Neural progenitor cell (in vitro differentiated cells): ENCODE data around the gene LXN. TPM values are rescaled to one million over a fixed set of nuclear protein-coding genes. Genes with fewer than 3 reads are reported as not detected.
"Not testable (repeated sequence)": the region's sequence is repeated elsewhere in the genome, so short reads cannot be mapped to it uniquely, and the experiment has no call there.

Source experiments
- DNase-seq: peaks from one replicate; pipeline ENCODE4 v3.0.0-alpha.2; 2016; ENCODE audit warnings: low spot score
- H2AFZ ChIP-seq: fragments of 200-600 bp; sonication (generic); replicated peaks from 2 replicates; pipeline ENCODE4 v1.6.1; 2016; ENCODE audit warnings: antibody characterized with exemption
- H3F3A ChIP-seq: fragments of 200-600 bp; sonication (generic); 2 replicates; pipeline ENCODE4 v1.6.1; 2016; ENCODE audit warnings: antibody characterized with exemption, low read depth
- H3K27ac ChIP-seq: fragments of 200-600 bp; sonication (generic); 2 replicates; pipeline ENCODE4 v1.5.1; 2016; ENCODE audit warnings: mild to moderate bottlenecking
- H3K27me3 ChIP-seq: fragments of 200-600 bp; sonication (generic); 2 replicates; pipeline ENCODE4 v1.6.1; 2016; ENCODE audit warnings: mild to moderate bottlenecking, moderate library complexity
- H3K36me3 ChIP-seq: fragments of 200-600 bp; sonication (generic); 2 replicates; pipeline ENCODE4 v1.5.1; 2016
- H3K4me1 ChIP-seq: fragments of 200-600 bp; sonication (generic); 2 replicates; pipeline ENCODE4 v1.6.1; 2016; ENCODE audit warnings: mixed run types
- H3K4me2 ChIP-seq: fragments of 200-600 bp; sonication (generic); 2 replicates; pipeline ENCODE4 v1.6.1; 2016
- H3K4me3 ChIP-seq: fragments of 200-600 bp; sonication (generic); 2 replicates; pipeline ENCODE4 v1.5.1; 2016
- H3K79me2 ChIP-seq: fragments of 200-600 bp; sonication (generic); 2 replicates; pipeline ENCODE4 v1.6.1; 2016; ENCODE audit warnings: low read depth
- H3K9ac ChIP-seq: fragments of 200-600 bp; sonication (generic); 2 replicates; pipeline ENCODE4 v1.6.1; 2016
- H3K9me3 ChIP-seq: fragments of 200-600 bp; sonication (generic); 2 replicates; pipeline ENCODE4 v1.5.1; 2016; ENCODE audit warnings: low read depth
- H4K20me1 ChIP-seq: fragments of 200-600 bp; sonication (generic); 2 replicates; pipeline ENCODE4 v1.6.1; 2016; ENCODE audit warnings: low read depth
- H3K27ac Mint-ChIP-seq: 3 replicates; pipeline ENCODE4 v1.8.0; 2021; ENCODE audit warnings: mixed read lengths
- H3K27me3 Mint-ChIP-seq: 2 replicates; pipeline ENCODE4 v1.8.0; 2022; ENCODE audit warnings: low read depth, mild to moderate bottlenecking, inconsistent platforms, moderate library complexity, mixed read lengths; ENCODE audit not compliant: insufficient read depth
- H3K36me3 Mint-ChIP-seq: 3 replicates; pipeline ENCODE4 v1.8.0; 2021; ENCODE audit warnings: mixed read lengths
- H3K4me1 Mint-ChIP-seq: 3 replicates; pipeline ENCODE4 v1.8.0; 2021; ENCODE audit warnings: mixed read lengths
- H3K4me3 Mint-ChIP-seq: 3 replicates; pipeline ENCODE4 v1.8.0; 2021; ENCODE audit warnings: mild to moderate bottlenecking, moderate library complexity, mixed read lengths
- H3K9me3 Mint-ChIP-seq: 3 replicates; pipeline ENCODE4 v1.8.0; 2020; ENCODE audit warnings: mixed read lengths
- EZH2 ChIP-seq: fragments of 200-600 bp; sonication (generic); IDR thresholded peaks from 2 replicates; pipeline ENCODE4 v1.6.1; 2017; ENCODE audit warnings: antibody characterized with exemption, mild to moderate bottlenecking, moderate library complexity
- EZH2phosphoT487 ChIP-seq: fragments of 200-600 bp; sonication (generic); IDR thresholded peaks from 2 replicates; pipeline ENCODE4 v1.6.1; 2017; ENCODE audit warnings: antibody characterized with exemption
- total RNA-seq: library from RNA; depleted of rRNA; stranded (reverse); fragments of >200 nt; gene quantifications from 2 replicates; pipeline ENCODE4 v1.2.3, GENCODE V29; 2015; ENCODE audit warnings: low replicate concordance
- TF ChIP-seq, protein P1 (sequence below): fragments of 200-600 bp; sonication (generic); IDR thresholded peaks from 2 replicates; pipeline ENCODE4 v1.5.1; 2017; ENCODE audit warnings: antibody characterized with exemption, mild to moderate bottlenecking

Gene LXN
- total RNA-seq, 1 donor from 2014 or later: 25.9 TPM

DNA sequence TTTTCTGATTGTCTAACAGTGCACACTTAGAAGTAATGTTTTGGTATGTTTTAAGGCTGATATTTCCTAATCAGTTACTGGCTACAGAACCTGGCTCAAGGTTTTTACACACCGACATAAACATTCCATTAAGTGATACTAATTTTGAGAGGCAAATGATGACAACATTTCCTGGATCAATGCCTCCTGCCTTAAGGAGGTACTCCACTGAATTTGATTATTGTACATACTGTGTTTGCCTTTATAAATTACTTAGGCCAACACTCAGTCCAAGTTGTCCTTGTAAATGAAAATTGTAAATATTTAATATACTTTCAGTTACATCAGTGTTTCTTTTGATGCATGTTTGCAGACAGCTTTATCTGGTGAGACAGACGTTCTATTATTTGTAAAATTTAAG is 24.2 kb upstream of the LXN start:
- no peaks in the 10 kb centered on the region for H3K79me2 ChIP-seq
- H3K4me1 Mint-ChIP-seq: no peaks in the 10 kb centered on the region
- H3K4me1 ChIP-seq: no peaks in the 10 kb centered on the region
- H3K4me3 ChIP-seq: no peak overlapping the region
- H3F3A ChIP-seq: no peaks in the 10 kb centered on the region
- no peaks in the 10 kb centered on the region for H3K27me3 ChIP-seq
- no peak overlapping the region for H3K27ac ChIP-seq
- no peak overlapping the region for H2AFZ ChIP-seq
- H3K27ac Mint-ChIP-seq: no peak overlapping the region
- H4K20me1 ChIP-seq: no peaks in the 10 kb centered on the region
- H3K27me3 Mint-ChIP-seq: no peaks in the 10 kb centered on the region
- no peaks in the 10 kb centered on the region for H3K9me3 Mint-ChIP-seq
- no peak overlapping the region for H3K4me2 ChIP-seq
- TF ChIP-seq, protein P1, sequence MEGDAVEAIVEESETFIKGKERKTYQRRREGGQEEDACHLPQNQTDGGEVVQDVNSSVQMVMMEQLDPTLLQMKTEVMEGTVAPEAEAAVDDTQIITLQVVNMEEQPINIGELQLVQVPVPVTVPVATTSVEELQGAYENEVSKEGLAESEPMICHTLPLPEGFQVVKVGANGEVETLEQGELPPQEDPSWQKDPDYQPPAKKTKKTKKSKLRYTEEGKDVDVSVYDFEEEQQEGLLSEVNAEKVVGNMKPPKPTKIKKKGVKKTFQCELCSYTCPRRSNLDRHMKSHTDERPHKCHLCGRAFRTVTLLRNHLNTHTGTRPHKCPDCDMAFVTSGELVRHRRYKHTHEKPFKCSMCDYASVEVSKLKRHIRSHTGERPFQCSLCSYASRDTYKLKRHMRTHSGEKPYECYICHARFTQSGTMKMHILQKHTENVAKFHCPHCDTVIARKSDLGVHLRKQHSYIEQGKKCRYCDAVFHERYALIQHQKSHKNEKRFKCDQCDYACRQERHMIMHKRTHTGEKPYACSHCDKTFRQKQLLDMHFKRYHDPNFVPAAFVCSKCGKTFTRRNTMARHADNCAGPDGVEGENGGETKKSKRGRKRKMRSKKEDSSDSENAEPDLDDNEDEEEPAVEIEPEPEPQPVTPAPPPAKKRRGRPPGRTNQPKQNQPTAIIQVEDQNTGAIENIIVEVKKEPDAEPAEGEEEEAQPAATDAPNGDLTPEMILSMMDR: no peak
- no peak for TF ChIP-seq EZH2phosphoT487
- TF ChIP-seq EZH2: no peak
- no peaks in the 10 kb centered on the region for H3K36me3 ChIP-seq
- H3K9ac ChIP-seq: no peak overlapping the region
- H3K36me3 Mint-ChIP-seq: peaks cover 8% of the 10 kb centered on the region
- H3K4me3 Mint-ChIP-seq: no peak overlapping the region
- no peaks in the 10 kb centered on the region for H3K9me3 ChIP-seq
- no peak for DNase-seq

DNA sequence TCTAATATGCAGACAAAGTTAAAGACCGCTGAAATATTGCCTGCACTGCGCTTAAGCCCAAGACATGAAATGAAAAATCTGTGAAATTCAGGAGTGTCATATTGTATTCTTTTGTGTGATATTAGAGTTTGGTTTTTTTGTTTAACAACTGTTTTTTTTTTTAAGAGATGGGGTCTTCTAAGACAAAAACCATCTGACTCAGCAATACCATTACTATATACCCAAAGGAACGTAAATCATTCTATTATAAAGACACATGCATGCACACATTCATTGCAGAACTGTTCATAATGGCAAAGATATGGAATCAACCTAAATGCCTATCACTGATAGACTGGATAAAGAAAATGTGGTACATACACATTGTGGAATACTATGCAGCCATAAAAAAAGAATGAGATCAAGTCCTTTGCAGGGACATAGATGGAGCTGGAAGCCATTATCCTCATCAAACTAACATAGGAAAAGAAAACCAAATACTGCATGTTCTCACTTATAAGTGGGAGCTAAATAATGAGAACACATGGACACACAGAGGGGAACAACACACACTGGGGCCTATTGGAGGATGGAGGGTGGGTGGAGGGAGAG is 21.5 kb upstream of the LXN start:
- H3K36me3 Mint-ChIP-seq, H3K9me3 Mint-ChIP-seq, H3K9ac ChIP-seq, H3K27me3 Mint-ChIP-seq, H3K4me3 Mint-ChIP-seq, DNase-seq, H3K9me3 ChIP-seq, H3K4me1 ChIP-seq, H3F3A ChIP-seq, H4K20me1 ChIP-seq, H3K79me2 ChIP-seq, H2AFZ ChIP-seq, H3K4me2 ChIP-seq, H3K36me3 ChIP-seq, H3K27ac Mint-ChIP-seq, H3K4me3 ChIP-seq, H3K27me3 ChIP-seq, H3K27ac ChIP-seq, H3K4me1 Mint-ChIP-seq: not testable (repeated sequence)

DNA sequence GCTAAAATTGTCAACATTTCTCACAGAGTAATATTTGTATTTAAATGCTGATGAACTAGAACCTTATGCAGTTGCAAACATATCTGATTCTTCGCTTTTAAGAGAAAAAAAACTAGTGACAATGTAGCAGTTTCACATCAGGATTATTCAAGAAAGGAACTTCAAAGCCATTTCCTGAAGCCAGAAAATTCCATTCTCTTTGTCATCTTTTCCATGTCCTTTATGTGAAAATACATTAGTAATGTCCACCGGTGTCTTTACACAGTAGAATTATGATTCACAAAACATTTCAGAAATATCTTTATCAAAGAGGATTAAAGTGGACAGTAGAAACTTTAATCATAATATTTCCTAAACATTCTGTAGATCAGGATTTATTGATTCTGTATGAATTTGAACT is 12.7 kb upstream of the LXN start:
- H3K27ac Mint-ChIP-seq: no peak overlapping the region
- Histone ChIP-seq H3K4me2 (no peak overlapping the region), H3K36me3 (no peaks in the 10 kb centered on the region), H3K4me1 (no peaks in the 10 kb centered on the region), H3K9ac (no peak overlapping the region), H3K27ac (no peak overlapping the region), H3K4me3 (no peak overlapping the region), H4K20me1 (no peaks in the 10 kb centered on the region), H3F3A (no peaks in the 10 kb centered on the region), H3K27me3 (no peaks in the 10 kb centered on the region), H2AFZ (no peak overlapping the region), H3K9me3 (no peaks in the 10 kb centered on the region), H3K79me2 (no peaks in the 10 kb centered on the region)
- H3K9me3 Mint-ChIP-seq: no peaks in the 10 kb centered on the region
- H3K4me3 Mint-ChIP-seq: no peak overlapping the region
- no peaks in the 10 kb centered on the region for H3K36me3 Mint-ChIP-seq
- no peaks in the 10 kb centered on the region for H3K4me1 Mint-ChIP-seq
- no peak for DNase-seq
- H3K27me3 Mint-ChIP-seq: no peaks in the 10 kb centered on the region
- TF ChIP-seq EZH2 (no peak), EZH2phosphoT487 (no peak)
- TF ChIP-seq, protein P1: no peak

DNA sequence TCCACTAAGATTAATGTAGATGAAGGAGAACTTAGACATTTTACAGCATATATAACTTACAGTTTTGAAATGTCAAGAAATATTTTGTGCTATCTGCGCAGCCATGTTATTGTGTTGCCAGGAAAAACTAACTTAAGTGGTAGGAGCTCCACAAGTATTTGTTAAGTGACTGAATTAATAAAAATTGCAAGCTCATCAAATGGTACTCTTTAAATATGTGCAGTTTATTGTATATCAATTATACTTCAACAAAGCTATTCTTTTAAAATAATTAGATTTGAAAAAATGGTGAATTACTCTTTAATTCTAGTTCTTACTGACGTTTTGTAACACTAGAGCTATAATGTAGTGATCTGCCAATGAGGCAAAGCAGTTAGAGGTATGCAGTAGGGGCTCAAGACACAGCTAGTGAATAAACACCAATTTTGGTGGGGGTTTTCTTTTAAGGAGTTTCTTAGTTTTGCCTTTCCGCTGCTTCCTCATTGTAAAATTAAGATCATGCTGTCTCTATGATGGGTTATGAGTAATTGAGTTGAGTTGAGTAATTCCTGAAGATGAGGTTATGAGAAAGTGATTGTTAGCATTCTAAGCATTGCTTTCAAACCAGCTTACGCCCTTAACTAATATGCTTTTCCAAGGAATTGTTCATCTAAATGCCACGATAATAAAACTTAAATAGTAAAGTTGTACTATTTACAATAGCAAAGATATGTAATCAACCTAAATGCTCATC is 10.9 kb upstream of the LXN start:
- H3K9ac ChIP-seq: no peak overlapping the region
- no peak overlapping the region for H3K4me3 ChIP-seq
- no peaks in the 10 kb centered on the region for H3K9me3 Mint-ChIP-seq
- H3K36me3 ChIP-seq: no peaks in the 10 kb centered on the region
- H2AFZ ChIP-seq: no peak overlapping the region
- H3F3A ChIP-seq: no peaks in the 10 kb centered on the region
- no peaks in the 10 kb centered on the region for H4K20me1 ChIP-seq
- H3K9me3 ChIP-seq: no peaks in the 10 kb centered on the region
- H3K27ac Mint-ChIP-seq: no peak overlapping the region
- no peaks in the 10 kb centered on the region for H3K79me2 ChIP-seq
- no peaks in the 10 kb centered on the region for H3K27me3 Mint-ChIP-seq
- H3K27me3 ChIP-seq: no peaks in the 10 kb centered on the region
- TF ChIP-seq, protein P1: no peak
- TF ChIP-seq EZH2 (no peak), EZH2phosphoT487 (no peak)
- no peak overlapping the region for H3K4me3 Mint-ChIP-seq
- no peaks in the 10 kb centered on the region for H3K4me1 Mint-ChIP-seq
- H3K27ac ChIP-seq: no peak overlapping the region
- no peaks in the 10 kb centered on the region for H3K4me1 ChIP-seq
- H3K36me3 Mint-ChIP-seq: no peaks in the 10 kb centered on the region
- no peak for DNase-seq
- H3K4me2 ChIP-seq: no peak overlapping the region
